NCI-H2107 treated with DMSO at 0.1 percent for 48 hours (cell line): ENCODE results near the gene CPLX1.

Experiments
- DNase-seq: peaks from one replicate; lab custom pipeline; 2025; ENCODE audit not compliant: unreplicated experiment; lab: John Stamatoyannopoulos, UW

The CPLX1 gene

DNA sequence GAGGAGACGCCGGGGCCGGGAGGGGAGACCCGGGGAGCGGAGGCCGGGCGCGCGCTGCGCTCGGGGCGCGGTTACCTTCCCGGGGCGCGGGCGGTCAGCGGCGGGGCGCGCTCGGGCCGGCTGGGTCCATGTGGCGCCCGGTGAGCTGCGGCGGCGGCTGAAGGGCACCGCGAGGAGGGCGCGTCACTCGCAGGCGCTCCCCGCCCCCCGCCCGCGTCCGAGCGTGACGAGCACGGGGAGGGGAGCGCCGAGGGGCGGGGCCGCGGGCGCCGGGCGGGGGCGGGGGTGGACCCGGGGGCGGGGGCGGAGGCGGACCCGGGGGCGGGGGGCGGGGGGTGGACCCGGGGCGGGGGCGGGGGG is at the start of gene CPLX1:
Gene CPLX1 (minus strand): TSS at position 159 of the 360 bp plus-strand sequence. CDS start 1,607 bp downstream, outside the sequence.
- DNase-seq, result no peak

DNA sequence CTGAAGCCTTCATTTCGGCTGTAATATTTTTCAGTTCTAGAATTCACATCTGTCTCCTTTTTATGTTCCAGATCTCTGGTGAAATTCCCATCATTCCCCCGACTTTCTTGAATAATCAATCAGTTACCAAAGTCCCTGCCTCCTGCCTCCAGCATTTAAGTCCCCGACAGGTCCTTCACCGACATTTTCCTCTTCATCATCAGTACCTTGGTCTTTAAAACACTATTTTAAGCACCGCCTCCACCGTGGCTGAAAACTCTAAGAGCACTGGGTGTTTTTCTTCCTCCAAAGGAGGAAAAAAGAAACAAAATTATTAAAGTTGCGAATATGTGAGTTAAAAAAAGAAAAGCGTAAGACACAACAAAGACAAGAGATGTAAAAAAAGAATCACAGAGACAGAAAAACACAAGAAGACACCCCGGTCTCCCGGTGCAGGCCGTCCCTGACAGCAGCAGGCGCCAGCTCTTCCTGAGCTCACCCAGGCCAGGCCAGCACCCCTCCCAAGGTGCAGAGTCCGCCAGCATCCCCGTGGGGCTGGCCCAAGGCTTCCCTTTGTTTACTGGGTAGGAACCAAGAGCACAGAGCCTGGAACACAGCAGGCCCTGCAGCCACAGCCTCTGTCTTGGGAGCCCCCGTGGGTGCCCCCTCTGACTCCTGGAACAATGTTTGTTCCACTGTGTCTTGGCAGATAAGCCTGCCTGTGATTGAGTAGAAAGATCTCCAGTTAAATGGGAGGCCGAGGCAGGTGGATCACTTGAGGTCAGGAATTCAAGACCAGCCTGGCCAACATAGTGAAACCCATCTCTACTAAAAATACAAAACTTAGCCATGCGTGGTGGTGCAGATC is 49.3 kb upstream of the CPLX1 start:
- no peak for DNase-seq

DNA sequence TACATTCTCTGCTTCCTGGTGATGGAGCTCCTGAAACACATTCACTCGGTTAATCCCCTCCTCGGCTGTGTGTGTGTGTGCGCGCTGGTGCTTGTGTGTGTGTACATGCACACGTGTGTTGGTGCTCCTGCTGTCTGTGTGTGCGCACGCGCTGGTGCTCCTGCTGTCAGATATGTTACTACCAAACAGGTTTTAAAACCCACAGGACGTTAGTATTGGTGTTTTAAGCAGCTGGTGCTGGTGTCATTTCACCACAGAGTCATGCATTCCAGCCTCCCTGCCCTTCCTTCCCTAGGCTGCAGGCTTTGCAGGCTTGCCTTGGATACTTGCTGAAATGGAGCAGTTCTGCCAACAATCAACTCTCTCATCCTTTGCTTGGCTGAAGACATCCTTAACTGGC is 48.1 kb upstream of the CPLX1 start:
- no peak for DNase-seq

DNA sequence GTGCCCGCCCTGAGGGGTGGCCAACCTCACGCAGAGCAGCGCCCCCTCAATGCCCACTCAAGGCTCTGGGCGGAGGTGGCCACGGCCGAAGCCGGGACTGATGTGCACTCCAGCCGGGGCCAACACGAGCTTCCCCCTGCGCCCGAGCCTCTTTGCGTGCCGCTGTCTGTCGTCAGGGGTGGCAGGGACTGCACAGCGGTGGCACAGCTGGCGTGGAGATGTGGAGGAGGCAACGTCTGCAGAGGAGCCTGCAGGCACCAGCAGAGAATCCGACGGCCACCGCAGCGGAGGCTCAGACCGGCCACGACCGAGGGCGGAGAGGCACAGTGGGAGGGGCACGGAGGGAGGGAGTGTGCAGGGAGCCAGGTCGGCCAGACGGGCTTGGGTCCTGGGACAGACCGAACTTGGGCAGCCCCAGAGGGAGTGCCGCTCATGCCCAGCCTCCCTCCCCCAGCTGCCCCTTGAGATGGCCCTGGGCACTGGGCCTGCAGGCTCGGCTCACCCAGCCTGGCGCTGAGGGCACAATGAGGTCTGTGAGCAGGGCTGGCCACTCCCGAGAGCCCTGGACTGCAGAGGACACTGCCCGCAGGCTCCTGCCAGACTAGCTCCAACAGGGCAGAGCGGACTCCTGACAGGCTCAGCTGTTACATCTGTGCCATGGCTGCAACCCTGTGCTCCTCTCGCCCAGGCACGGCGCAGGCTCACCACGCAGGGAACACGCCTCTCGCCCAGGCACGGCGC is 46.5 kb upstream of the CPLX1 start:
- DNase-seq, result no peak

DNA sequence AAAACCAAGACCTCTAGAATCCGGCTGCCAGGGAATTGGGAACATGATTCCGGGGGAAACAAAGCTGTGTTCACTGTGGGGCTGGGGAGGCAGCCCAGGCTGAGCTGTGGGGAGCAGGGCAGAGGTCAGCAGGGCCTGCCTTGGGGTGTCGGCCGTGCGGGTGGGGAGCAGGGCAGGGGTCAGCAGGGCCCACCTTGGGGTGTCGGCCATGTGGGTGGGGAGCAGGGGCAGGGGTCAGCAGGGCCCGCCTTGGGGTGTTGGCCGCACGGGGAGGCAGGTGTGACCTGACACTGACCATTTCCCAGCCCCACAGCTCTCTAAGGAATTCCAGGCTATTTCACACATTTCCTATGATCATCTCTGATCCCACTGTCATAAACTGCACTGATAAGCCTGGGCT is 45.6 kb upstream of the CPLX1 start:
- no peak for DNase-seq

DNA sequence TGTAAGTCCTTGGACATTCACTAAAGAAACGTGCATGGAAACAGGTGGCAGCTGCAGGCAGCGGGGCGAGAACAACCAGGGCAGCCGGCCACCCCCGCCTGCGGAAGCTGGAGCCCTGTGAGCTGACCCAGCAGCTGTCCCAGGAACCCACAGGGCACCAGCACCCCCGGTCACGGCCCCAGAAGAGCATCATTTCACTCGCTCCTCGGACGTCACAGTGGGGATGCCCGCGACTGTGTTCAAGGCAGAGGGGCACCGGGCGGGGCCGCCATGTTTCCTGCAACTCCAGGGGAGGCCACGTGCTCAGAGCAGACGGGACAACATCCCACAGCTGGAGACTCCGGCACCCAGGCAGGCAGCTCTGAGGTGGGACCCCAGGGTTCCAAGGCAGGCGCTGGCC is 45.0 kb upstream of the CPLX1 start:
- no peak for DNase-seq

DNA sequence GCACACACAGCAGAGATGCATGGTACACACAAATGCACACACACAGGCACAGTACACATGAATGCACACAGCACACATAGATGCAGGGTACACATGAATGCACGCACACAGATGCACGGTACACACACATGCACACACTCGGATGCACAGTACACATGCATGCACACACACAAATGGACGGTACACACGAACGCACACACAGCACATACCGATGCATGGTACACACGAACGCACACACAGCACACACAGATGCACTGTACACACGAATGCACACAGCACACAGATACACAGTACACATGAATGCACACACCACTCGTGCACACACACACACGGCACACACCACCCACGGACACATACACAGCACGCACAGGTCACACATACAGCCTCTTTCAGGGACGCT is 43.8 kb upstream of the CPLX1 start:
- no peak for DNase-seq

DNA sequence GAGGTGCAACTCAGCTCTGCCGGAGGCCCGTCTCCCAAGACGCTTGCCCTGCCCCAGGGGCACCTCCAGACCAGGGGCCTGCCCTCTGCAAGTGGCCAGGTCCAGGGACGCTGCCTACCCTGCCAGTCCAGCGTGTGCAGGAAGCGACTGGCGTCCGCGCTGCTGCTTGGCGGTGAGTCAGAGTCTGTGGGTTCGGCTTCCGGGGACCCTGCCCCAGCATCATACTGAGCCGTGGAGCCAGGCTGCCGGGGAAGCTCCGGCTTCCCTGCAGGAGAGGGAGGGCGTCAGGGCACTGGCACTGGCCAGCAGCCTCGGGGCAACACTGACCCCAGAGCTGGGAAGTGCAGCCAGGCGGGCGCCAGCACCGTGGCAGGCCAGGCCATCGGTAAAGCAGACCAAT is 42.5 kb upstream of the CPLX1 start:
- no peak for DNase-seq

DNA sequence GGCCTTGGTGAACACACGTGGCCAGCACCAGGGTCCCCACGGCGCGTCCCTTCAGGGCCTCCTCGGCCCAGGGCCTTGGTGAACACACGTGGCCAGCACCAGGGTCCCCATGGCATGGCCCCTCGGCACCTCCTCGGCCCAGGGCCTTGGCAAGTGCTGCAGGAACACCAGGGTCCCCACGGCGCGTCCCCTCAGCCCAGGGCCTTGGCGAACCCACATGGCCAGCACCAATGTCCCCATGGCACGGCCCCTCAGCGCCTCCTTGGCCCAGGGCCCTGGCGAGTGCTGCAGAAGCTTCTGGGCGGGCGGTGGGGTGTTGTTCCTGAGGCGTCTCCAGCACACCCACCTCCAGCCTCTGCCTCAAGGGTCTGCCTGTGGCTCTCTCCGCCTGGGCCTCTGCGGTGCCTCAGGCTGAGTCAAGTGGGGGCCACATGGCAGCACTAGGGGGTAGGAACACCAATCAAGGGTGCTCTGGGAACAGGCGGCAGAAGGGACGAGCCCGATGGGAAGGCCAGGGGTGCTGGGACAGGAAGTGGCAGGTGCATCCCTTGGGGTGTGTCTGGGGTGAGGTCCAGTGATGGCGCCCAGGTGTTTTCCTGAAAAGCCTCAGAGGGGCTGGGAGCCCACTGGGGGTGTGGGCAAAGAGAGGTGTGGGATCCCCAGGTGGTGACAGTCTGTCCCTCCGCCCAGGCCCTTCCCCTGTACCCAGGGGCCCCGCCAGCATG is 41.8 kb upstream of the CPLX1 start:
- no peak for DNase-seq

DNA sequence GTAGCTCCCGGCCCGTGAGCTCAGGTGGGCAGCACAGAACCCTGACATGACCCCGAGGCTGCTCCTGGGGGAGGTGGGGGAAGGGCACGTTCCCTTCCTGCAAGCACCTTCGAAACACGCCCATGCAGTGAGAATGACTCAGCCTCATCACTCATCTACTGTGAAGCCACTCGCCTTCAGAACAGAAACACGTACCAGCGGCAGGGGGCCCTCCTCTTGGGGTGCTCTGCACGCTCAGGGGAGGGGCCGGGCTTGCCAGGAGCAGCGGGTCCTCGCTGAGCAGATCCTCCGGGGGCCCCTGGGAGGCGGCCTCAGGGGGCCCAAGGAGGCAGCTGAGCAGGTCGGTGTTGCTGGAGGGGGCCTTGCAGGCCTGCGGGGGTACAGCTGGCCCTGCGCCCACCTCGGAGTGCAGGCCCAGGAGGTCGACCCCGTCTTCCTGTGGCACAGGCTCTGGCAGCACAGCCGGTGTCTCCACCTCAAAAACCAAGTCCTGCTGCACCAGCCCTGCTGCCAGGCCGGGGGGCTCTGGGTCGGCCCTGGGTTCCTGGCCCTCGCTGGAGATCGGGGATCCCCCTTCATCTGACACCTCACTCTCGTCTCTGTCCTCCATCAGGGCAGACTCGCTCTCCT is 40.9 kb upstream of the CPLX1 start:
- no peak for DNase-seq

DNA sequence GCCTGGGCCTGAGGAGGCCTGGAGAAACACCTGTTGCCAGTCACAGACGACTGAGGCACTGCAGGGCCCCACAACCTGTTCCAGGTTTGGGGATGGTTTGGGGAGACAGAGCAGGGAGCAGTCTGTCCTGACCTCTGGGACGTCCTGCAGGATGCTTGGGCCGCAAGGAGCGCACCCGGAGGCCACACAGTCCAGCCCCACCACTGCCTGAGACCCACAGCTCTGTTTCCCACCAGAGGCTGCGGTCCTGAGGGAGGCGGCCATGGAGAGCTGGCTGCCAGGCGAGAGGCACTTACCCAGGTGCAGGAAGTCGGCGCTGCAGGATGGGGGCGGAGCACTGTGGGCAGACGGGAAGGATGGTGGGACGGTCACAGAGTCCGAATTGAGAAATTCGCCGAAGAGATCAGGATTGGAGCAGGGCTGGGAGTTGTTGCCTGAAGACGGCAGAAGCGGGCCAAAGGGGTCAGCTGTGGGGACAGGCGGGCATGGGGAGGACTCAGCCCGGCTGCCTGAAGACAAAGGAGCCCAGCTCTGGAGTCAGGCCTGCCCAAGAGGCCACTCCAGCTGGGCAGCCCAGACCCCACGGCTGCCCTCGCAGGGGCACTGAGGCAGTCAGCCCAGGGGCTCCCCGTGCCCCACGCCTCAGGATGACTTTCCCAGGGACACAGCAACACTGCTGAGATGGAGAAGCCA is 40.3 kb upstream of the CPLX1 start:
- no peak for DNase-seq

DNA sequence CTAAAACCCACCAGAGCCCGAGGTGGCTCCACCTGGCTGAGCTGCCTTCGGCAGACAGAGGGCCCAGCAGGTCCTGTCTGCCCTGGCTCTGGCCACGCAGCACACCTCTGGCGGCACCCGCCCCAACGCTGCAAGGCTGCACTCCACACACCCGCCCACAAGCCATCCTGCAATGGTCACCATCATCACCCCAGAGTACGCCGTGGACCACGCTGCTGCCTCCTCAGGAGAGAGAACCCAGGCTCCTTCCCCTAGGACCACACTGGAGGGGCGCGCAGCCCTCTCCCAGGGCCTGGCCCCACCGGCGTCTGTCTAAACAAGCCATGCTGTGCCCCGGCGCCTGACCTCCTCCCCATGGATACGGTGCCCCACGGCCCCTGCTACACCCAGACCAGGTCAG is 39.6 kb upstream of the CPLX1 start:
- DNase-seq, result no peak

DNA sequence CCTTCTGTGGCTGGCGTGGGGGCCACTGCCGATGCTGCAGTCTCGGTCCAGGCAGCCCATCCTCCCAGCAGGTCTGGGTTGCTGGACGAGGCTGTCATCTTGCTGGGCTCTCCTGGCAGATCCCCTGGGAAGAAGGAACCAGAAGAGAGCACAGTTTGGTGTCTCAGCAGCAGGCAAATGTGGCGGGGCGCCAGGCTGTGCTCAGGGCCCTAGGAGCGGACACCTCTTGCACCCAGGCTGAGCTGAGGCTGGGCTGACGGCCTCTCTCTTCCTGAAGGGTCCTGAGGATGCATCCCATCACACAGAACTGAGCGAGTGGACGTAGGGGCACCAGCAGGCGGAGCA is 39.2 kb upstream of the CPLX1 start:
- DNase-seq, result no peak

DNA sequence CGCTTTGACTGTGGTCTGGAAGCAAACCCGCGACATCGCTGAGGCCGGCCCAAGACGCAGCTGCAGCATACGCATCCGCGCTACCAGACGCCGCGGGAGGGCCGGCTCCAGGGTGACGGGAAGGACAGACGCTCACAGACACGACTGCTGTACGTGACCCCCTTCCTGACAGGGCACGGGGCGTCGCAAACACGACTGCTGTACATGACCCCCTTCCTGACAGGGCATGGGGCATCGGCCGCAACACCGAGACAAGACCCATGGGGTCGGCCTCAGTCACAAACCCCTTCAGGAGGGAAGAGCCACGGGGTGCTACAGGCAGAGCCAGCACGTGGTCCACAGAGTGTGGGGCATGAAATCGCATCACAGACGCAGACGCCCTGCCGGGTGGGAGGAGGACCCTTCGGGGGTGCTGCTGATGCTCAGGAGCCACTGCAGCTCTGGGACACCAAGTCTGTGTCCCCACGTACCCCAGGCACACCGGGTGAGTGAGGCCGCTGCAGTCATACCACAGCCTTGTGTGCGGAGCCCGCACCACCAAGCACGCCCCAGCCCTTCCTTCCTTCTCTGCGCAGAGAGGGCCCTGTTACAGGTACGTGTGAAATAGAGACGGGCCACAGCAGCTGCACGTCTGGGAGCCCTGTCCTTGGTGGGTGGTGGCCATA is 38.7 kb upstream of the CPLX1 start:
- no peak for DNase-seq

DNA sequence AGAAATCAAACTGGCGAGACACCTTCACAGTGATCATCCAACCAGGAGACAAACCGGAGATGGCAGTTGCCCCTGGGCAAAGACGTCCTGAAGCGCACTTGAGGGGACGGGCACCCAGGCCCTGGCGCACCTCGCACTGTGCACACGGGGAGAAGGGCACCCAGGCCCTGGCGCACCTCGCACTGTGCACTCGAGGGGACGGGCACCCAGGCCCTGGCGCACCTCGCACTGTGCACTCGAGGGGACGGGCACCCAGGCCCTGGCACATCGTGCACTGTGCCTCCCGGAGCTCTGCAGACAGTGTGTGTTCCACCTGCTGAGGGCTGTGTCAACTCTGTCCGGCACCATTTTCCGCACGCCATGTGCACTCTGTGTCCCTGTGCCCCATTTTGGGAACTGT is 34.6 kb upstream of the CPLX1 start:
- no peak for DNase-seq

DNA sequence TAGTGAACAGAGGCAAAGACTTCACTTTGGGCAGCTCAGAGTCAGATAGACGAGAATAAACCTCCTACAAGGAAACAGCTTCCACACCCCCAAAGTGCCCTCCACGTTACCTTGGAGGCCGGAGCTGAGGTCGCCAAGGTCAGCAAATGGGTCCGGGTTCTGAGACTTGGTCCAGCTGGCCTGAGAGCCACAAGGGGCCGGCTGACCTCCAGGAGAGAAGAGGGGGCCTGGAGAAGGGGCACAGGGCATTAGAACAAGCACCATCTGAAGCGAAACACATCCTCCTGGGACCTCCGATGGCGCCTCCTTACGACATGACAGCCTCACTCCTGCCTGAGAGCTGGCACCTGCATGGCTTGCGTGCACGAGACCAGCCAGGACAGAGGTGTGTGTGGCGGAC is 33.6 kb upstream of the CPLX1 start:
- DNase-seq, result no peak

DNA sequence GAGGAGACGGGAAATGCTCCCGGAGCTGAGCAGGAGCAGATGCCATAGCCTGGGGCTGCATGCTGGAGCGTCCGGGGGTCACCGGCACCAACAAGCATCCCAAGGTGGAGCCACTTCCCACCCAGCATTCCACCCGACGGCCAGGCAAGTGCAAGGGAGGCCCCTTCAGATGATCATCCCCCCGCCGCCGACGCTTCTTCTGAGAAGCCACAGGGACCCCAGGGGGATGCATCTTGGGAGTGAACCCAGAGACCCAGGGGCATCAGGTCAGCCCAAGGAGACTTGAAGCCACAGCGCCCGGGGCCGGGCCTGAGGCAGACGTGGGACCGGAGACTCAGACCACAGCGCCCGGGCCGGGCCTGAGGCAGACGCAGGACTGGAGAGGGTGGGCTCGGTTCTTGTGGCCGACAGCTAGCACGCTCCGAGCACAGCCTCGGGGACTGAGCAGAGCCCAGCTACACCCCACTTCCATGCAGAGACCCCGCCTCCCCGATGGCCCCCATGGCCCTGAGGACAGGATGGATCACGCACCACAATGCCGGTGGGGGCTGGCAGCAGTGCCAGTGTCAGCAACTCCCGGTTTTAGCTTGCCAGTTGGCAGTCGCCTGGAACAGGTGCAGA is 33.0 kb upstream of the CPLX1 start:
- no peak for DNase-seq

DNA sequence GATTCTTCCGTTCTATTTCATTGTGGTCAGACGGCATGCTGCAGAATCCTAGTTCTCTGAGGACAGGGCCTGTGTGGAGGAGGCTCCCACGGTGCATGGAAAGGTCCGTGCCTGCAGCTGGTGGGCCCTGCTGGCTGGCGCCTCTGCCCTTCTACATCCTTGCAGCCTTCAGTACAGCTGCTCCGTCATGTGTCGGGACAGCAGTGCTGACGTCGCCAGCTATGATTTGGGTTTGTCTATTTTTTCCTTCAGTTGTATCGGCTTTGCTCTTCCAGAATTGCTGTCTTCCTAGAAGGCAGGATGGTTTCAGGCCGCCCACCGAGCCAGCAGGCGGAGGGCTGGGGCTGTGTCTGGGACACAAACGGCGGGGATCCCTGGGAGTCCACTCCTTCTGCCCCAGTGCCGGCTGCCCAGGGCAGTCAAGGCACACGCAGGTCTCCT is 32.1 kb upstream of the CPLX1 start:
- DNase-seq, result no peak

DNA sequence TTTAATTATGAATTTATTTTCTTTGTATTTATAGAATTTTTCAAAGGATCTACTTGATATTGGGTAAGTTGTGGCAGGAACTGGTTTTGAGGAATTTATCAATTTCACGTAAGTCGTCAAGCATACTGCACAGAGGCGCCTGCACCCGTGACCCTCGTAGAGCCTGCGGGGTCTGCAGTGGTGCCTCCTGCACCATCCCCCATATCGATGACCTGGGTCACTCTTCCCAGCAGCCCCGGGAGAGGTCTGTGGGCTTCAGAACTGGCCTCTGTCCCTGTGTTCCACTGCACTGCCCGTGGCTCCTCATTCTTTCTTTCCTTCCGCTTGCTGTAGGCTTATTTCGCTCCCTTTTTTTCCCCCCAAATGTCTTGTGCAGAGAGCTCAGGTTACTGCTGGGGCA is 31.5 kb upstream of the CPLX1 start:
- DNase-seq, result no peak
